Gastroesophageal sphincter (tissue), 4 donors: ENCODE measurements around the gene SLC35B4. TPM values are rescaled to one million over a fixed set of nuclear protein-coding genes. Genes with fewer than 3 reads are reported as not detected.

Experiments used
- ATAC-seq: fragments of 150-250 bp; one replicate; pipeline ENCODE4 v1.9.1; 2016; ENCODE audit warnings: mild to moderate bottlenecking, moderate library complexity
- H3K27ac ChIP-seq, 4 donors: fragments of 200-600 bp; sonication (generic) in 3 of 4; 1 replicate in 3 of 4; 2 replicates in 1 of 4; pipeline ENCODE4 v1.5.1; 2016 to 2019
- H3K27me3 ChIP-seq: fragments of 200-600 bp; sonication (generic); one replicate; pipeline ENCODE4 v1.5.1; 2019
- H3K36me3 ChIP-seq, 2 donors: fragments of 200-600 bp; sonication (generic); one replicate each; pipeline ENCODE4 v1.5.1; 2019; ENCODE audit warnings: control low read depth in 1 of 2
- H3K4me1 ChIP-seq, 3 donors: fragments of 200-600 bp; sonication (generic); 1 replicate in 2 of 3; 2 replicates in 1 of 3; pipeline ENCODE4 v1.5.1; 2016 to 2019; ENCODE audit warnings: control low read depth in 2 of 3
- H3K4me3 ChIP-seq, 2 donors: fragments of 200-600 bp; sonication (generic); one replicate each; pipeline ENCODE4 v1.5.1; 2019; ENCODE audit warnings: mild to moderate bottlenecking in 1 of 2, moderate library complexity in 1 of 2
- H3K9me3 ChIP-seq, 3 donors: fragments of 200-600 bp; sonication (generic); one replicate each; pipeline ENCODE4 v1.5.1; 2017 to 2019; ENCODE audit warnings: control low read depth in 2 of 3
- CTCF ChIP-seq, 4 experiments: fragments of 200-600 bp in 2 of 4; fragments of 450-650 bp in 2 of 4; sonication (generic) in 1 of 4; IDR thresholded peaks; one replicate each; pipeline ENCODE4 v1.5.1; 2017 to 2019; ENCODE audit warnings: antibody characterized with exemption in 4 of 4, mild to moderate bottlenecking in 2 of 4, moderate library complexity in 2 of 4
- EP300 ChIP-seq: sonication (generic); formaldehyde crosslinking; IDR thresholded peaks from one replicate; pipeline ENCODE4 v1.6.1; 2017; ENCODE audit warnings: antibody characterized with exemption, mild to moderate bottlenecking
- POLR2A ChIP-seq, 2 donors: fragments of 450-650 bp; IDR thresholded peaks; one replicate each; pipeline ENCODE4 v1.6.1; 2017; ENCODE audit warnings: antibody characterized with exemption in 2 of 2, mild to moderate bottlenecking in 2 of 2, moderate library complexity in 1 of 2
- POLR2AphosphoS5 ChIP-seq: sonication (generic); formaldehyde crosslinking; IDR thresholded peaks from one replicate; pipeline ENCODE4 v1.6.1; 2017; ENCODE audit warnings: antibody characterized with exemption
- WGBS, 2 donors: methylation state at CpG; one replicate each; pipeline ENCODE4 v1.1.5; 2018; ENCODE audit warnings: low coverage in 1 of 2; 5-methylcytosine and 5-hydroxymethylcytosine counted together
- total RNA-seq, 4 donors: library from RNA; depleted of rRNA; stranded (reverse); fragments of >200 nt; gene quantifications; one replicate each; pipeline ENCODE4 v1.1.0, GENCODE V29; 2016

The SLC35B4 gene, protein sequence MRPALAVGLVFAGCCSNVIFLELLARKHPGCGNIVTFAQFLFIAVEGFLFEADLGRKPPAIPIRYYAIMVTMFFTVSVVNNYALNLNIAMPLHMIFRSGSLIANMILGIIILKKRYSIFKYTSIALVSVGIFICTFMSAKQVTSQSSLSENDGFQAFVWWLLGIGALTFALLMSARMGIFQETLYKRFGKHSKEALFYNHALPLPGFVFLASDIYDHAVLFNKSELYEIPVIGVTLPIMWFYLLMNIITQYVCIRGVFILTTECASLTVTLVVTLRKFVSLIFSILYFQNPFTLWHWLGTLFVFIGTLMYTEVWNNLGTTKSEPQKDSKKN
- 10 to 100 TPM in 2 of 4 donors, 1 to 10 TPM in 2; 7.3 to 14.4 (median 10.7) TPM for total RNA-seq

DNA sequence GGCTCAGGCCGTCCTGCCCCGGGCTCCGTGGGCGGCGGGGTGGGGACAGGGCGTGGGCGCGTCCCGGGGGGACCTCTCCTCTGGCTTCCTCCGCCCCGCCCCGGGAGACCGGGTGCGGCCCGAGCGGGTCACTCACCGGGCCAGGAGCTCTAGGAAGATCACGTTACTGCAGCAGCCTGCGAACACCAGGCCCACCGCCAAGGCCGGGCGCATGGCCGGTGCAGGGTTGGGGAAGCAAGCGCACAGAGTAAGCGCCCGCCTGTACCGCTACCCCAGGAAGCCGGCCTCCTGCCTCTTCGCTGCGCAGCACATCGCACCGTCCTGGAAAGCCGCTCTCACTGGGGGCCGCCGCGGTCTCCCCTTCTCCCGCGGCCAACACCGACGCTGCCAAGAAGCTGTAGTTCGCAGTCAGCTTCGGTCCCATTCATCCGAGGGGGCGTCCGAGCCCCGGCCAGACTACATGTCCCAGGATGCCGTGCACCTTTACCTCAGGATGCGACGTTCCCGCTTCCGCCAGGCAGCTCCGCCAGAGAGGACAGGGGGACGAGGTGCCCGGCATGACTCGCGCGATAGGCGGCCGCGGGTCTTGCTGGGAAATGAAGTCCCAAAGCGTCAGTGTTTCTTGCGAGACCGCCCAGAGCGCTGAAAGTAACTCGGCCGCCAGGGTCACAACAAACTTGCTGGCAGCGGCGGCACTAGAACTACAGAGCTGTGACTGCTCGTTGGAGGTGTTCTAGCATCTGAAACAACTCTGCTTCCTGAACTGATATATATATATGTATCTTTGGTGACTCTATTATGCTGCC lies at the start of gene SLC35B4:
Gene SLC35B4, minus strand, starts transcription at position 392 of the 806 bp plus-strand sequence. Its CDS starts 179 bp downstream, at position 213.
- Histone ChIP-seq H3K27me3 (no peaks in the 10 kb centered on the region), H3K4me3 (peak within 1 kb of the TSS; percentile 68 to 84), H3K4me1 (peaks cover 0 to 15% (median 0%) of the 10 kb centered on the region in 3 donors), H3K36me3 (peaks cover 0 to 5% of the 10 kb centered on the region in 2 donors), H3K27ac (peak within 1 kb of the TSS; percentile 36 to 88 (median 86)), H3K9me3 (no peaks in the 10 kb centered on the region)
- TF ChIP-seq EP300 (no peak), CTCF (IDR thresholded peaks at IDR 0.05) (peak in 3 of 4 experiments; percentile 28 to 53 (median 39)), POLR2AphosphoS5 (peak; percentile 60), POLR2A (IDR thresholded peaks at IDR 0.05) (peak; percentile 12 to 21)
- WGBS, 2 donors, result 0% methylated on average over 9 of the region's 69 CpGs; no CpG with 5 or more reads in 1 of the 2 donors
- peak; percentile 99 for ATAC-seq

DNA sequence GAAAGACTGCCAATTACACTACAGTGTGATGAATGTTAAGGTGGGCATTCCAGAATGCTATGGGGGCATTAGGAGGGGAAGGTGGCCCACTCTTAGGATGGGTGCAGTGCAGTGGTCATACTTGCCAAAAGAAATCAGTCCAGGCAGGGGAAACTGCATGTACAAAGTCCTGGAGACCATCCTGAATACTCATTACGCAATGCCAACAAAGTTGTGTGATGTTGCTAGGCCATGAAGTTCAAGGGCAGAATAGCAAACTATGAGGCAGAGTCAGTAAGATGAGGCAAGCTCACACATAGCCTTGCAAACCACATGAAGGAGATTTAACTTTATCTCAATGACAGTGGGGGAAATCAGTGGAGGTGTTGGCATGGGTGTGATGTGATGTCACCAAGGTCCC lies 49.8 kb upstream of the SLC35B4 start:
- Histone ChIP-seq H3K4me1 (peaks cover 0 to 7% (median 0%) of the 10 kb centered on the region in 3 donors), H3K27me3 (peaks cover 17% of the 10 kb centered on the region), H3K4me3 (no peak overlapping the region), H3K36me3 (no peaks in the 10 kb centered on the region), H3K9me3 (no peaks in the 10 kb centered on the region), H3K27ac (no peak overlapping the region)
- TF ChIP-seq CTCF (IDR thresholded peaks at IDR 0.05) (no peak), POLR2AphosphoS5 (no peak), POLR2A (IDR thresholded peaks at IDR 0.05) (no peak), EP300 (no peak)
- no CpG with 5 or more reads among the region's 1 CpG for WGBS, 2 donors
- no peak for ATAC-seq

GRCh38 chr7:134365341-134366054 lies 48.8 kb upstream of the SLC35B4 start:
- 61 to 81% methylated on average over 6 of the region's 6 CpGs for WGBS, 2 donors
- no peak overlapping the region for H3K27ac ChIP-seq
- no peaks in the 10 kb centered on the region for H3K36me3 ChIP-seq
- no peaks in the 10 kb centered on the region for H3K9me3 ChIP-seq
- H3K4me3 ChIP-seq, result no peak overlapping the region
- H3K4me1 ChIP-seq, result peaks cover 0 to 7% (median 0%) of the 10 kb centered on the region in 3 donors
- ATAC-seq, result no peak
- TF ChIP-seq CTCF (IDR thresholded peaks at IDR 0.05) (no peak), POLR2AphosphoS5 (no peak), EP300 (no peak), POLR2A (IDR thresholded peaks at IDR 0.05) (no peak)
- H3K27me3 ChIP-seq, result peaks cover 7% of the 10 kb centered on the region

DNA sequence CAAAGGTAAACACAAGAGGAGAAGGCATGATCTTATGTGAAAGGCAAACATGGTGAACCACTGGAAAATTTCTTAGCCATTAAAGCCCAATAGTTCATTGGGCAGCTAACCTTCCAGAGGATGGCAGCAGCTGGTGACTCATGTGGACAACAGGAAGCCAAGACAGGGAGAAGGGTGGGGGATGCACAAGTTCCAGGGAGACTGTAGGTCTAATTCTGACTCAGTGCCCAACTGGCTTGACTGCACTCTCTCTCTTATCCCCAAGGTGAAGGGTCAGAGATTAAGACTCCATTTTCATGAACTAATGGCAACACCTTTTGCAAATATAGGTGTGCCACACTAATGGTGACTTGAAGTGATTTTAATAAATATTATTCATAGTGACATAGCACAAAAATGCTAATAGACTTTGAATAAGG lies 47.9 kb upstream of the SLC35B4 start:
- ATAC-seq, result no peak

More for the DNA sequence above, 47.9 kb upstream of the SLC35B4 start:
- peaks cover 0 to 6% (median 0%) of the 10 kb centered on the region in 3 donors for H3K4me1 ChIP-seq
- H3K9me3 ChIP-seq, result no peaks in the 10 kb centered on the region
- peaks cover 5% of the 10 kb centered on the region for H3K27me3 ChIP-seq
- no peak overlapping the region for H3K4me3 ChIP-seq
- no peak for TF ChIP-seq CTCF (IDR thresholded peaks at IDR 0.05)
- no peak for TF ChIP-seq POLR2AphosphoS5
- no peak for TF ChIP-seq POLR2A (IDR thresholded peaks at IDR 0.05)
- no peak for TF ChIP-seq EP300
- no peaks in the 10 kb centered on the region for H3K36me3 ChIP-seq
- no peak overlapping the region for H3K27ac ChIP-seq
